NOMO-1 treated with dmso at 0.1 percent for 144 hours (cell line): ENCODE results near the gene RAB29.
"Not testable (repeated sequence)": the region's sequence is repeated elsewhere in the genome, so short reads cannot be mapped to it uniquely, and the experiment has no call there.

Experiments used
- DNase-seq: peaks from one replicate; lab custom pipeline; 2025; ENCODE audit not compliant: unreplicated experiment; lab: John Stamatoyannopoulos, UW

The RAB29 gene, protein sequence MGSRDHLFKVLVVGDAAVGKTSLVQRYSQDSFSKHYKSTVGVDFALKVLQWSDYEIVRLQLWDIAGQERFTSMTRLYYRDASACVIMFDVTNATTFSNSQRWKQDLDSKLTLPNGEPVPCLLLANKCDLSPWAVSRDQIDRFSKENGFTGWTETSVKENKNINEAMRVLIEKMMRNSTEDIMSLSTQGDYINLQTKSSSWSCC

DNA sequence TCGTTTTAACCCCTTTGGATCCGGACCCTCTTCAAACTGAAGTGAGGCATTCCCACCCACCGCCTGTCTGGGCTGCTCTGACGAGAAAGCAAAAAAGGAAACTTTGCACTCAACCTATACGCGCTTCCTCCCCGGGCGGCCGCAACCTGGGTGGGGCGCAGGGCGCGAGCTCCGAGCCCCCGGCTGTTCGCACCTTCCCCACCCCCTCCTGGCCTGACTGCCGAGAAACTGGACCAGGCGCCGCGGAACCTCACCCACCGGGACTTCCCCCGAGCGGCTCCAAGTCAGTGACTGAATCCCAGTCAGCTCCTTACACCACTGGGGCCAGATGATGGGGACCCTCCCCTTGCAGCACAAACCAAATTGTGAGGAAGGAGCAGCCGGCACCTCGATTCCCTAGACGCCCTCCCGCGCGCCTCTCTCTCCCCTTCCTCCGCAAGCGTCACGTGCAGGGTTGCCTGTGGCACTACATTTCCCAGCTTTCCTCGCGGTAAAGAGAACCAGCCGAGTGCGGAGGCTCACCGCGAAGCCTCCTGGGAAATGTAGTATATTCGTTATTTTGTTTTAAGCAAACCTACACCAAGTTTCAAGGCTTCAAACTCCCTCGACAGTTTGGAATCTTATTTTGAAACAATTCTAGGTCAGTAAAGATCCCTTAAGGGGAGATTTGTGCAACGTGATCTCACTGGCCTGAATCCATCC is at the start of gene RAB29:
Gene RAB29, minus strand, starts transcription at position 468 of the 702 bp plus-strand sequence. CDS start 526 bp downstream, outside the sequence.
- peak; percentile 81 for DNase-seq

DNA sequence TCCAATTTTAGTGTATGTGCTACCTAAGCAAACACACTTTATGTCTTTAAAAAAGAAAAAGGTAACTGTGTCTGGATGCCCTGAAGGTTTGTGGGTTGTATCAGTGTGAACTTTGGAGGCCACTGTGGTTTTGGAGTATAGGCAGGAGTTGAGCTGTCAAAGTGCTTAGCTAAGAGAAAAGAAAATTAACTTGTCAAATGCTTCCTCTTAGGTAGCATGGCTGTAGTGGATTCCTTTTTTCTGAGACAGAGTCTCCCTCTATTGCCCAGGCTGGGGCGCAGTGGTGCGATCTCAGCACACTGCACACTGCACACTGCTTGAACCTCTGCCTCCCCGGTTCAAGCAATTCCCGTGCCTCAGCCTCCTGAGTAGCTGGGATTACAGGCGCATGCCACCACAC is 48.9 kb upstream of the RAB29 start:
- no peak for DNase-seq

DNA sequence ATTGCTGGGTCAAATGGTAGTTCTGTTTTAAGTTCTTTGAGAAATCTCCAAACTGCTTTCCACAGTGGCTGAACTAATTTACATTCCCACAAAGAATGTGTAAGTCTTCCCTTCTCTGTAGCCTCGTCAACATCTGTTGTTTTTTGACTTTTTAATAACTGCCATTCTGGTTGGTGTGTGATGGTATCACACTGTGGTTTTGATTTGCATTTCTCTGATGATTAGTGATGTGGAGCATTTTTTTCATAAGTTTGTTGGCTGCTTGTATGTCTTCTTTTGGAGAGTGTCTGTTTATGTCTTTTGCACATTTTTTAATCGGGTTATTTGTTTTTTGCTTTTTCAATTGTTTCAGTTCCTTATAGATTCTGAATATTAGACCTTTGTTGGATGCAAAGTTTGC is 48.0 kb upstream of the RAB29 start:
- not testable (repeated sequence) for DNase-seq

DNA sequence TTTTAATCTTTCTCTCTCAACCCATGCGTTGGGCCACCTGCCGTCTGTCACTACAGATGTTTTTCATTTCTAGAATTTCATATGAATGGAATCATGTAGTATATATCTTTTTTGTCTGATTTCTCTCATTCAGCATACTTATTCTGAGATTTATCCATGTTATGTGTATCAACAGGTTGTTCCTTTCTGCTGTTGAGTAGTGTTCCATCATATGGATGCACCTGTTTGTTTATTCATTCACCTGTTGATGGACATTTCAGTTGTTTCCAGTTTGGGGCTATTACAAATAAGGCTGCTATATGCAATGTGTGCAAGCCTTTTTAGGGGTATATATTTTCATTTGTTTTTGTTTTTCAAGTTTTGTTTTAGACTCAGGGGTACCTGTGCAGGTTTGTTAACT is 47.1 kb upstream of the RAB29 start:
- DNase-seq: no peak

DNA sequence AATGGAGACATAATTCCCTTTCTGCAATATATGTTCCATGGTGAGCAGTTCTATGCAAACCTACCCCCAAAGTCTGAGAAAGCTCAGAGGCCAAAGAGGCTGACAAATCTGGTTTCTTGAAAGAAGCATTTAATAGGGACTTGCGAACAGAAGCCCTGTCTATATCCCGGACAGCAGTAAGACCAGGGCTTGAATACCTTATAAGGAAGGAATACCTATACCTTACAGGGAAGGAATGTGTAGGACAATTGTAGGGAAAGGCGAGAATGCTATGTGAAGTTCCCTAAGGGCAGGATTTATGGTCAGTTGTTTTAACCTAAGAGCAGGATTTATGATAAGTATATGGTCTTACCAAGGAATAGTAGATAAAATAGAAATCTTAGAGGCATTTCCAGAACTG is 42.7 kb upstream of the RAB29 start:
- no peak for DNase-seq

DNA sequence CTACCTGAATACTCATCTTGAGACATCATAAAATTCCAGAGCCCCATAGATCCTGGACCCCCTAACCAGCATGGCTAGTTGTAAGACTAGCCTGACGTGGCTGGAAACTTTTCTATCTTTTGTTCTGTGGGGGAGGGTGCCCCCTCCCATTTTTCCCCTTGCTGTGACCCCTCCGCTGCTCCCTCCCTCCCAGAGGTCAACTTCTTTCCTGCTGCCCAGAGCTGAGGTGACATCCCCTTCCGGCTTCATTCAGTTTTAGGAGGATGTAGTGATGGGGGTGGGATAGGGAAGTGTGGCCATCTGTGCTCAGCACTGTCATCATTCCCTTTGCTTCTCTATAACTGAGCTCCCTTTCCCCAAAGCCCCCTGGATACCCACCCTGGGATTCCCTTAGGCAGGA is 42.1 kb upstream of the RAB29 start:
- DNase-seq: no peak

DNA sequence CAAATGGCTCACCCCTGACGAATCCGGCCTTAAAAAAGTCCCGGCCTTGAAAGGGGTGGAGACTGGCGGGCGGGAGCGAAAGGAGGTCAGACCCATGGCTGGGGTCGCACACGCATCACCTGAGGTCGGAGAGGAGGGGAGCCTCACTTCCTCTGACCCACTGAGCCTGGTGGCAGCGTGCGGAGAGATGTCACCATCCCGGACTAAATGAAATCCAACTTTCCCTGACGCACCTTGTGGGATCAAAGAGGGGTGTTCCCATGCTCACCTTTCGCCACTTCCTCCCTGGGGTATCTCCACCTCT is 38.4 kb upstream of the RAB29 start:
- no peak for DNase-seq

DNA sequence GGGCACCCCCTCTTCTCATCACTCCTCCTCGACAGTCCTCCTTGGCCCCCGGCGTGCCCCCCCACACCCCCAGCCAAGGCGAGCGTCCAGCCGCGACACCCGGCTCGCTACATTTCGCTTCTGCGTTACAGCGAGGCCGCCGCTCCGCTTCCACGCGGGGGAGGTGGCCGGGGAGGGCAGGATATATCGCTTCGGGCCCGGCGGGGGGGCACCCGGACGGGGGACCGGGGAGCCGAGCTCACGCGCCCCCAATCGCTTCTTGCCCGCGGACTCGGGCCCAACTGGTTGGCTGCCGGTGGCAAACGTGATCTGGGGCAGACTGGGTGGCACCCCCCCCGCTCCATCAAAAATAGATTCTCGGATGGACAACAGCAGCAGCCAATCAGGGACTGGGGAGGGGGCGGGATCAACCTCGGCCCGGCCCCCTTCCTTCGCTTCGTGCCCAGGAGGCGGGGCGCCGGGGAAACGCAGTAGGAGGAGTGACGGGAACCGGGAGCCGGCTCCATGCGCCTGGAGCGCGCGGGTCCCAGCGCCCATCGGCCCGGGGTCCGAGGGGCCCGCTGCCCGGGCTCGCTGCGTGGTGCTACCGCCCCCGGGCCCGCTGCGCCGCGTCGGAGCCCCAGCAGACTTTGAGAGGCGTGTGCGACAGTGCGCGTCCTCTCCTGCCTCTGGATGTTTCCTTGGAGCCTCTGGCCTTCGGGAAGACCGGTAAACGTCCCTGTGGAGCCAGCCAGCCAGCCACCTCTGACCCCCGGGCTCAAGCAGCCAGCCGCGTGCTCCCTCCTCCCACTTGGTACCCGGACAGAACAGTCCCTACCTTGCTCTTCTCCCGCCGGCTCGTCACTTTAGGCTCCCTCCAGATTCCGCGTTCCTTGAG is 37.8 kb upstream of the RAB29 start, which contains the start of gene SLC41A1:
Gene SLC41A1, minus strand, starts transcription at position 321 of the 877 bp plus-strand sequence. CDS start 2,757 bp downstream, outside the sequence.
- peak; percentile 88 for DNase-seq

DNA sequence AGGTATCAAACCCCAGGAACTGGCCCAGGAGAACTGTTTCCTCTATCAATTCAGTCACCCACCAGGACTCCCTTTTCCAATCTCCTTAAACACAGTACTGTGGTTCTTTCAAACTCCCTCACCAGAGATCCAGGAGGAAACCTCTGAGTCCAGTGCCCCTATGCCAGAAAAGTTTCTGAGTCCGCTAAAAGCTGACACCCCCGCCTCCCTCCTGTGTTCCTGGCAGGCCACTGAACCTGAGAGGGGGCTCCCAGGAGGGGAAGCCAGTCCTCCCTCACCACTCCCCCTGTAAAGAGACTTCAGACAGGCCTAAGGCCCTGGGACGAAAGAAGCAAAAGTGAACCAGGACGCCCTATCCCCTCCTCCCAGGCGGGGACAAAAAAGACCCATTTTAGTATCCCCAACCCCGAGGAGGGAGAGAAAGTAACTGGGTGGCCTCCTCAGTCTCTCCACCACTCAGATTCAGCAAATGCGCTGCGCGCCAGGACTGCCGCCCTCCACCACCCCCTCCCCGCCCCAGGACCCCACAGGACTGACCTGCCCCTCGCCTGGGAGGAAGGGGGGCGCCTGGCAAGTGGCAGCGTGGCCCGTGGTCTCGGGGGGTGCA is 37.1 kb upstream of the RAB29 start:
- DNase-seq: no peak

DNA sequence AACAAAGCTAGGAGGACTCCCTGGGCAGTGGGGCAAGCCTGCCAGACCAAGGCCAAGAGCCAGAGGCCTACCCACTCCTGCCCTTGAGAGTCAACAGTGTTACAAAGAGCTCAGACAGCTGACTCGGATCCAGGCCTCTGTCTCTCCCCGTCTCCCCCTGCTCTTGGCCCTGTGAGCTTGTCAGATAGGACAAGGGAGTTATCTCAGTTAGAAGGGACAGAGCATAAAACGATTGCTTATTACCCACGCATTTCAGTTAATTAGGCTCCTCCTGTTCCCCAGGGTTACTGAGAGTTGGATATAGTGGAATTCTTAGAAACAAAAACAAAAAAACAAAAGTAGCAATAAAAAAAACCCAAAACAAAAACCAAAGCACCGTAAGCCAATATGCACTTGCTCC is 36.4 kb upstream of the RAB29 start:
- no peak for DNase-seq

DNA sequence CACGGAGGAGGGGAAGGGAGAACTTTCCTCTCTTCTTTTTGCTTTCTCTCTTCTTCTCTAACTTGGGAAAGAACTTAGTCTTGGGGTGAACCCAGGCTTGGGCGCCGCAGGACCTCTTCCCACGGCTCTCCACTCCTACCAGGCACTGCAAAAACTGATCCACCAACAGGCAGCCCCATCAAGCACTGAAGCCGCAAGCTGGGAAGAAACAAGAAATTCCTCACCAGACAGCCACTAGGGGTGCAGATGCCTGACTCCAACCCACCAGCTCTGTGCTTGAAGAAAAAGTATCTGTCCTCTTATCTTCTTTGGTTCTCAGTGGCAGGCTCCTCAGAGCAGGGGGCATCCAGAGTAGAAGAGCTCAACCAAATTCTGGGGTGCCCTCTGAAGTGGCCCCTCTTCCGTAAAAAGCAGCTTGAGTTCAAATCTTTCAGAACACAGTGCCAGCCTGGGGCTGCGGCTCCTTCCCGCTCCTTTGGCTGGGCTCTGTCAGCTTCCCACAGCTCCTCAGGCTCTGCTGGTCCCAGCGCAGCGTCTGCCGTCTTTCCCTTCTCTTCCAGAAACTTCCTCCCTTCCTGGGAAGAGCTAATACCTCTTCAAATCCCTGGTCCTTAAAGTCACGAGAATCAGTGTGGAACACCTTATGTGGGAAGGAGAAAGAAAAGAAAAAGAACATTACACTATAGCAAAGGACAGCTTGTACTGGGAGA is 35.3 kb upstream of the RAB29 start:
- no peak for DNase-seq

DNA sequence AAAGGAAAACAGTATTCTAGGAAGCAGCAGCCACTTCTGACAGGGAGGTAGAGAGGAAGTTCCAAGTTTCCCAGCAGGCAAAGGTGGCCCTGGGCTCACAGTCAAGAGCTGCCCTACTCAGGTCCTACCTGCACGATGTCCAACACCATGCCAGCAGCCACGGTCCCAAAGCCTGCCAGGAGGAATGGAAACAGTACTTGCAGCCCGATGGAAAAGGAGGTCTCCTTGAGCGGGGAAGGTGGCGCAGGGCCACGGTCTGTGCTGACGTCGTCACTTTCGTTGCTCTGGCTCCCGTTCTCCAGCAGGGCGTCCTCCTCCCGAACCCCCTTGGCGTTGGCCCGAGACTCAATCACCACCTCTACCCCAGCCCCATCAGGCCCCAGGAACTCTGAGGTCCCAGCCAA is 34.7 kb upstream of the RAB29 start:
- DNase-seq: no peak

DNA sequence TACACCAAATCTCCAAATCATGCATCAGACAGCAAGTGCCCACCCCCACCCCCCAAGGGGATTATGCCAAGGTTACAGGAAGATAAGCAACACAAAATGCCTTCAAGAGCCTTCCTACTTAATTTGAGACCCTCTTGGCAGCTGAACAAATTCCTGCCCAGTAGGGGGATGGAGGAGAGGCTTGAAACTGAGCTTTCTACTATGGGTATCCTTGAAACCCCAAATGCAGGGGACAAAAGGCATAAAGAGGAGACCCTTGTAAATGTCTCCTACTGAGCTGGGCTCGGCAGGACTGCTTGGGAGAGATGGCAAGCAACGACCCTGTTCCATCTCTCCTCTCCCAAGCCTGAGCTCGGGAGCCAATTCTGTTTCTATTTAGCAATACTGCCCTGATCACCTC is 34.2 kb upstream of the RAB29 start:
- DNase-seq: no peak

DNA sequence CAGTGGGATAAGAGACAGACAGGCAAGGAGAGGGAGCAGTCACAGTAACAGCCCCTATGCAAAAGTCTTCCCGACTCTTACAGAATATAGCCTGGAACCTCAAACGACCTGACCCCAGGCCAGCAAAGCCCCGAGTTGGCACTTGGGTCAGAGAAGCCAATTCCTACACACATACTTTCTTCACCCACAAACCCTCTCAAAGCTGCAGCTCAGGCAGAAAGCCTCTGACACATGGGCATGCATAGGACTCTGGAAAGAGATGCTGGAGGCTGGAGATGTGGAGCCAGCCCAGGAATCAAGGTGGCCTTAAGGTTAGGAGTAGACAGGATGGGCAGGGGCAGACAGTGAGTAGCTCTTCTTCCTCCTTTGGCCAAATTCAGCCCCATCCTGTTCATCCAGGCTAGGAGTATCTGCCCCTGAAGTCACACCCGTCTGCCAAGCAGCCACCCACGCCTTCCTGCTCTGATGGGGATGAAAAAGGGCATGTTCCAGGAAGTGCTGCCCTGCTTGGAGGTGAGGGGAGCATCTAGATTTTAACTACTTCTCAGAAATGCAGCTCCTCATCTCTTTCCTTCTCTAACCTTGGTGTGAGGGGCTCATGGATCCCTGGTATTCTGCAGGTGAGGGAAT is 29.9 kb upstream of the RAB29 start:
- DNase-seq: no peak

DNA sequence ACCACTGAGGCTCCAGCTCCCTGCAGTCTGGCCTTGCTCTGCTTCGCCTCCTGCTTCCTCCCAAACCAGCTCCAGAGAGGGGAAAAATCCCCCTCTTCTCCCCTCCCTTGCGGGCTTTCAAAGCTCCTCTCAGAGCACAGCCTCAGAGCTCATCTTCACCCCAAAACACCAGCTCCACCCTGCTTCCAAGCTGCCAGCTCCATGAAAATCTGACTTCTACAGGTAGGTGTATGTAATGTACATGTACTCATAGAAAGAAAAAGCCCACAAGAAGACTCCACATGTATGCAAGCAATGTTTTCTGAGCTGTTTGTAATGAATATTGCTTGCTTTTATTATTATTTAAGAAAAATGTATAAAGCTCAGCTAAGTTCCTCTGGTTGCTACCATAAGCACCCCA is 29.3 kb upstream of the RAB29 start:
- no peak for DNase-seq

DNA sequence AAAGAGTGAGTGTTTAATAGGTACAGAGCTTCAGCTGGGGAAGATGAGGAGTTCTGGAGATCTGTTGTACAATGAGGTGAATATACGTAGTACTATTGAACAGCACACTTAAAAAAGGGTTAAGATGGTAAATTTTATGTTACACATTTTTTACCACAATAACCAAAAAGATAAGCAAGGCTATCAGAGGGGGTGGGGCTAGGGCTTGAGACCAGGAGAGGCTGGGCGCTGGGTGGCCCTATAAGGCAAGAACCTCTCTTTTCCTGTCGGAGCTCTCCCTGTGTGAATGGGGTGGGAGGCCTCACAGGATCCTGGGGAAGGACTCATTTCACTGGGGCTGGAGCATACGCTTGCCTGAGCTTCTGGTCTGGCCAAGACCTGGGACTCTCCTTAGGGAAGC is 28.7 kb upstream of the RAB29 start:
- DNase-seq: no peak

DNA sequence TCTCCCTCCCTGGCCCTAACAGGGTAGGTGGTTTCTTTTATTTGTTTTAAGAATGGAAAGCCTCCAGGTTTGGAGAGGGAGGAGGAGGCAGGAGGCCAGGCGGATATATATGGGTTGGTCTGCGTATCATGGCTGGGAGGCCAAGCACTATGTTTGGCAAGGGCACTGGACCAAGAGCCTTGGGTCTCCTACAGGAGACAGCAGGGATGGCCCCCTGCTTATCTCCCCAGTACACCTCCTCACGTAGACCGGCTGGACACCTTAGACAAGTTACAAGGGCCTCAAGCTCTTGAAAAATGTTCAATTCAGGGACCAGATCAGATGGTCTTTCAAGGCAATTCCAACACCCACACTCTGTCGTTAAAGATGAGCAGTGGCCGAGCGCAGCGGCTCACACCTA is 26.8 kb upstream of the RAB29 start:
- DNase-seq: no peak

DNA sequence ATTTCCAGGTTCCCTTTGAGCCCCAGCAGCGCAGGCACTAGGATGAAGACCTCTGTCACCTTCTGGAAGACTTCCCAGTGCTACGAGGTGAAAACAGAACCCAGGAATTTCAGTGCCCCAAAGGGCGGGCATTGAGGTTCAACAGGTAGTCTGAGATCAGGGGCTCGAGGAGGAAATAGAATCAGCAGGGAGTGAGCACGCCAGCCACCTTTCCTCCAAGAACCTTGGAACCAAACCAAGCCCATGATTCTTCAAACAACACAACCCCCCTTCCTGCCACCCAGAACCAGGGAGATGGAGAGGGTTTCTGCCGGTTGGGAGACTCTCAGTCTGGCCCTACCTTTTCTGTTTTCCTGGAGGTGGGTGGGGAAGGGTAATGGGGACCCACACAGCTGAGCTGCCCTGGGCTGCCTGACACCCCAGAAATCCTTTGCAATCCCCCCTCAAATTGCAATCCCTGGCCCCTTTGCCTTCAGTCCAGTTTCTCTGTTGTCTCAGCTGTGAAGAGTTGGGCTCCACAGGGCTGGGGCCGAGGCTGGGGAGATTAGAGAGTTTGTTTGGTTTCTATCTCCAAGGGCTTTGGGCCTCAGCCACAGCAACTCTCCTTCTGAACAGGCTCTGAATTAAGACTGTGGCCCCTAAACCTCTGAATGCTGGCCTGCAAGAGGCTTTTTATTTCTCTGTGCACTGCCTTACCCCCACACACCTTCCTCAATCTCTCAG is 25.9 kb upstream of the RAB29 start:
- DNase-seq: no peak

DNA sequence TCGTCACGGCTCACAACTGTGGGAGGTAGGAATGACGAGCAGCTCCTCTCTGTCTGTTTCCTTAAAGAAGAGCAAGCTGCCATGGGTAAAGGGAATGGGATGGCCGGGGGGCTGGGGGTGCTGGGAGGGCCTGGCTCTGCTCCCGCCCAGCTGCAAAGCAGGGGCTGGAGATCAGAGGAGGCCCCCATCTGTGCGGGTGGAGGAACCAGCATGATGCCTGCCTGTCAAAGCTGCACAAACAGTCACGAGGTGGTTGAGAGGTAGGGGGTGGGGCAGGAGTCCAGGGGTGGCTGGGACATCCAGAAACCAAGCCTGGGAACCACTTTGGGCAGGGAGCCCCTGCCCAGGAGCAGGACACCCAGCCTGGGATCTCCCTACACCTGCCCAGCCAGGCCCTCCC is 25.1 kb upstream of the RAB29 start:
- no peak for DNase-seq

DNA sequence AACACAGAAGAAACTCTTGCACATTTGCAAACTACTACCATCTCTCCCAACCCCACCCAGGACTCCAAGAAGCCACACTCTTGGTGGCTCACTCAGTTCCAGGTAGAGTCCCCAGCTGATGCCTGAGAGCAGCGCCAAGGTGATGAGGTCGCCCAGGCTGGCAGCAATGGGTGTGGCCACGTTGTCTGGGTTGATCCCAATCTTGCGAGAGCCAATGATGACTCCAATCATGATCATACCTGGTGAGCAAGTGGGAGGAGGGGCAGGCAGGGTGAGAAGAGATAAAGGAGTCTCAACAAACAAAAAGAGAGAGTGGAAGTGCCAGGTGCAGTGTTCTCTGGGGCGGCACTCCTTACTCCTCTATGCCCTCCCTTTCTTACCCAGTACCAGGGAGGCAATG is 23.3 kb upstream of the RAB29 start:
- DNase-seq: no peak
